SK-N-MC (cell line): Measurements from ENCODE around the gene SETD1B.

ENCODE experiments used
- DNase-seq: peaks from one replicate; pipeline ENCODE4 v3.0.0-alpha.2; 2011; ENCODE audit warnings: low read depth, low spot score
- H3K27ac ChIP-seq: fragments of 200-600 bp; sonication (generic); 2 replicates; pipeline ENCODE4 v1.5.1; 2016; ENCODE audit warnings: mixed run types
- H3K36me3 ChIP-seq: fragments of 200-600 bp; sonication (generic); 2 replicates; pipeline ENCODE4 v1.6.1; 2017; ENCODE audit warnings: antibody characterized with exemption, low read length, mixed read lengths; ENCODE audit not compliant: insufficient read depth
- H3K4me3 ChIP-seq: fragments of 200-600 bp; sonication (generic); 2 replicates; pipeline ENCODE4 v1.5.1; 2016
- H3K9ac ChIP-seq: fragments of 200-600 bp; sonication (generic); 2 replicates; pipeline ENCODE4 v1.8.0; 2017; ENCODE audit warnings: mixed run types, mixed read lengths; ENCODE audit not compliant: insufficient read length
- H3K9me3 ChIP-seq: fragments of 200-600 bp; sonication (generic); 2 replicates; pipeline ENCODE4 v1.6.1; 2017; ENCODE audit warnings: low read depth, mild to moderate bottlenecking, antibody characterized with exemption, low read length, moderate library complexity, mixed read lengths
- EZH2 ChIP-seq: fragments of 200-600 bp; sonication (generic); IDR thresholded peaks from one replicate; pipeline ENCODE4 v1.6.1; 2017; ENCODE audit warnings: antibody characterized with exemption
- FOXP2 ChIP-seq: optimal IDR thresholded peaks from 2 replicates; pipeline ENCODE3; 2011; ENCODE audit warnings: mild to moderate bottlenecking, moderate library complexity; ENCODE audit not compliant: insufficient read depth; ENCODE audit errors: extremely low read length, control extremely low read depth
- POLR2AphosphoS5 ChIP-seq: IDR thresholded peaks from 2 replicates; pipeline ENCODE4 v1.6.1; 2012; ENCODE audit warnings: mild to moderate bottlenecking, low read depth, low read length, borderline replicate concordance

The SETD1B gene

GRCh38 chr12:121812320-121812871, 8.6 kb downstream of the SETD1B start:
- TF ChIP-seq POLR2AphosphoS5 (no peak), FOXP2 (no peak), EZH2 (no peak)
- Histone ChIP-seq H3K36me3 (peaks cover 71% of the 10 kb centered on the region), H3K9me3 (no peaks in the 10 kb centered on the region), H3K4me3 (peak overlapping the region; percentile 71), H3K9ac (no peak overlapping the region), H3K27ac (no peak overlapping the region)
- DNase-seq, result no peak

GRCh38 chr12:121812921-121813896, 9.4 kb downstream of the SETD1B start:
- DNase-seq, result no peak
- Histone ChIP-seq H3K36me3 (peaks cover 75% of the 10 kb centered on the region), H3K9me3 (no peaks in the 10 kb centered on the region), H3K9ac (peak overlapping the region; percentile 32), H3K4me3 (no peak overlapping the region), H3K27ac (peak overlapping the region; percentile 57; the same call in 1 of the 2 replicates)
- TF ChIP-seq POLR2AphosphoS5, result no peak
- no peak for TF ChIP-seq EZH2
- no peak for TF ChIP-seq FOXP2

- no peak overlapping the region for H3K4me3 ChIP-seq
- H3K9me3 ChIP-seq, result no peaks in the 10 kb centered on the region
- no peak for DNase-seq
- H3K36me3 ChIP-seq, result peaks cover 71% of the 10 kb centered on the region
- H3K9ac ChIP-seq, result peak overlapping the region; percentile 32
- H3K27ac ChIP-seq, result peak overlapping the region; percentile 57; the same call in 1 of the 2 replicates
- TF ChIP-seq POLR2AphosphoS5 (no peak), EZH2 (no peak), FOXP2 (no peak)
These were observed 10.1 kb downstream of the SETD1B start for GRCh38 chr12:121813951-121814350.

GRCh38 chr12:121814429-121815119, 10.8 kb downstream of the SETD1B start:
- Histone ChIP-seq H3K36me3 (peaks cover 71% of the 10 kb centered on the region), H3K4me3 (no peak overlapping the region), H3K27ac (no peak overlapping the region), H3K9me3 (no peaks in the 10 kb centered on the region), H3K9ac (no peak overlapping the region)
- DNase-seq, result no peak
- TF ChIP-seq POLR2AphosphoS5 (no peak), EZH2 (no peak), FOXP2 (no peak)

- Histone ChIP-seq H3K36me3 (peaks cover 70% of the 10 kb centered on the region), H3K9ac (no peak overlapping the region)
These were observed 11.5 kb downstream of the SETD1B start for GRCh38 chr12:121815263-121815662.

GRCh38 chr12:121816925-121817647, 13.3 kb downstream of the SETD1B start:
- no peak for DNase-seq
- no peak for TF ChIP-seq POLR2AphosphoS5
- no peak for TF ChIP-seq EZH2
- TF ChIP-seq FOXP2, result no peak
- no peak overlapping the region for H3K9ac ChIP-seq

More at GRCh38 chr12:121815263-121815662, 11.5 kb downstream of the SETD1B start:
- H3K27ac ChIP-seq, result no peak overlapping the region
- TF ChIP-seq POLR2AphosphoS5, result no peak
- no peak for TF ChIP-seq EZH2
- TF ChIP-seq FOXP2, result no peak
- H3K4me3 ChIP-seq, result no peak overlapping the region
- no peak for DNase-seq
- H3K9me3 ChIP-seq, result no peaks in the 10 kb centered on the region

GRCh38 chr12:121817648-121818043, 13.8 kb downstream of the SETD1B start:
- H3K9ac ChIP-seq, result no peak overlapping the region
- no peak for DNase-seq
- no peak overlapping the region for H3K27ac ChIP-seq
- H3K4me3 ChIP-seq, result no peak overlapping the region
- no peak for TF ChIP-seq EZH2
- no peak for TF ChIP-seq FOXP2
- no peak for TF ChIP-seq POLR2AphosphoS5
- H3K9me3 ChIP-seq, result no peaks in the 10 kb centered on the region
- H3K36me3 ChIP-seq, result peaks cover 67% of the 10 kb centered on the region; the same call in 1 of the 2 replicates

More at GRCh38 chr12:121816925-121817647, 13.3 kb downstream of the SETD1B start:
- H3K27ac ChIP-seq, result no peak overlapping the region
- H3K4me3 ChIP-seq, result no peak overlapping the region
- H3K36me3 ChIP-seq, result peaks cover 65% of the 10 kb centered on the region; the same call in 1 of the 2 replicates
- H3K9me3 ChIP-seq, result no peaks in the 10 kb centered on the region
